Glomerular visceral epithelial cell (primary cell): Measurements from ENCODE around the gene NCAN.

Source experiments
- DNase-seq: peaks from one replicate; pipeline ENCODE4 v3.0.0-alpha.2; 2016; ENCODE audit errors: extremely low spot score

The NCAN gene

GRCh38 chr19:19260417-19261214 is 48.9 kb downstream of the NCAN start:
- DNase-seq = no peak

- no peak for DNase-seq
These were observed 49.8 kb downstream of the NCAN start for GRCh38 chr19:19261350-19262189.

GRCh38 chr19:19262190-19263057 is 50.7 kb downstream of the NCAN start:
- no peak for DNase-seq

GRCh38 chr19:19263886-19264487 is 52.2 kb downstream of the NCAN start:
- DNase-seq = no peak

GRCh38 chr19:19267305-19267704 is 55.5 kb downstream of the NCAN start:
- no peak for DNase-seq

- no peak for DNase-seq
These were observed 57.0 kb downstream of the NCAN start for GRCh38 chr19:19268453-19269385.

GRCh38 chr19:19269952-19270694 is 58.4 kb downstream of the NCAN start:
- DNase-seq = no peak

GRCh38 chr19:19270749-19271571 is 59.2 kb downstream of the NCAN start:
- no peak for DNase-seq

- no peak for DNase-seq
These were observed 60.3 kb downstream of the NCAN start for GRCh38 chr19:19271828-19272599.

GRCh38 chr19:19274146-19274545 is 62.4 kb downstream of the NCAN start:
- DNase-seq = no peak

- DNase-seq = no peak
These were observed 63.2 kb downstream of the NCAN start for GRCh38 chr19:19274716-19275565.

- no peak for DNase-seq
These were observed 64.6 kb downstream of the NCAN start for GRCh38 chr19:19276386-19276785.

- DNase-seq = no peak
These were observed 65.1 kb downstream of the NCAN start for GRCh38 chr19:19276851-19277250.

GRCh38 chr19:19278315-19278714 is 66.6 kb downstream of the NCAN start:
- DNase-seq = no peak

GRCh38 chr19:19279062-19279612 is 67.4 kb downstream of the NCAN start:
- DNase-seq = no peak

GRCh38 chr19:19279853-19280252 is 68.1 kb downstream of the NCAN start:
- no peak for DNase-seq

GRCh38 chr19:19280561-19280960 is 68.8 kb downstream of the NCAN start:
- DNase-seq = no peak
